Body of pancreas (tissue), 4 donors: ENCODE data around the gene ZNF160.

Source experiments
- POLR2A ChIP-seq, 3 donors: fragments of 450-650 bp; IDR thresholded peaks; one replicate each; pipeline ENCODE4 v1.6.1; 2016; ENCODE audit warnings: antibody characterized with exemption in 3 of 3, mild to moderate bottlenecking in 2 of 3
- TF ChIP-seq, protein P1 (sequence below), 7 experiments: fragments of 450-650 bp in 4 of 7; fragments of 200-600 bp in 3 of 7; sonication (generic) in 3 of 7; IDR thresholded peaks; one replicate each; pipeline ENCODE4 v1.5.1; 2016 to 2019; ENCODE audit warnings: antibody characterized with exemption in 7 of 7

DNA sequence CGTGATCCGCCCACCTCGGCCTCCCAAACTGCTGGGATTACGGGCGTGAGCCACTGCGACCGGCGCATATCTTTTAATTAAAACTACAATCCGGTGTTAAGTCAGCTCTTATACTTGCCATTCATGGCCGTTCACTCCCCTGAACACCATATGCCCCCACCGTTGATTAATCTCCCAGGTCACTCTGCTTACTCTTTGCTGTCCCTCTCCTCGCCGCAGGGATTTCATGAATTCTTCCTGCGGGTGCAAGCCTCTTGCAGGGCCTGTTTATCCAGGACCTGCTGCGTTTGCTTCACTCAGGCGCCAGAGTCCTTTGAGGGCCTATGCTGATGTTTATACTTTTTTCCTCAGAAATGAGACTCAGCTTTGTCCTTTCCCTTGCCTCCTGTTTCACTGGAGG is 57.7 kb downstream of the ZNF160 start:
- TF ChIP-seq, protein P1, sequence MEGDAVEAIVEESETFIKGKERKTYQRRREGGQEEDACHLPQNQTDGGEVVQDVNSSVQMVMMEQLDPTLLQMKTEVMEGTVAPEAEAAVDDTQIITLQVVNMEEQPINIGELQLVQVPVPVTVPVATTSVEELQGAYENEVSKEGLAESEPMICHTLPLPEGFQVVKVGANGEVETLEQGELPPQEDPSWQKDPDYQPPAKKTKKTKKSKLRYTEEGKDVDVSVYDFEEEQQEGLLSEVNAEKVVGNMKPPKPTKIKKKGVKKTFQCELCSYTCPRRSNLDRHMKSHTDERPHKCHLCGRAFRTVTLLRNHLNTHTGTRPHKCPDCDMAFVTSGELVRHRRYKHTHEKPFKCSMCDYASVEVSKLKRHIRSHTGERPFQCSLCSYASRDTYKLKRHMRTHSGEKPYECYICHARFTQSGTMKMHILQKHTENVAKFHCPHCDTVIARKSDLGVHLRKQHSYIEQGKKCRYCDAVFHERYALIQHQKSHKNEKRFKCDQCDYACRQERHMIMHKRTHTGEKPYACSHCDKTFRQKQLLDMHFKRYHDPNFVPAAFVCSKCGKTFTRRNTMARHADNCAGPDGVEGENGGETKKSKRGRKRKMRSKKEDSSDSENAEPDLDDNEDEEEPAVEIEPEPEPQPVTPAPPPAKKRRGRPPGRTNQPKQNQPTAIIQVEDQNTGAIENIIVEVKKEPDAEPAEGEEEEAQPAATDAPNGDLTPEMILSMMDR (IDR thresholded peaks at IDR 0.05): no peak
- no peak for TF ChIP-seq POLR2A (IDR thresholded peaks at IDR 0.05)
